Activated T-cell treated with anti-CD3 and anti-CD28 coated beads for 48 hours (primary cell): ENCODE data around the gene UNC5C.

Source experiments
- DNase-seq: peaks from one replicate; pipeline ENCODE4 v3.0.0-alpha.2; 2020; ENCODE audit warnings: low read depth

UNC5C gene

DNA sequence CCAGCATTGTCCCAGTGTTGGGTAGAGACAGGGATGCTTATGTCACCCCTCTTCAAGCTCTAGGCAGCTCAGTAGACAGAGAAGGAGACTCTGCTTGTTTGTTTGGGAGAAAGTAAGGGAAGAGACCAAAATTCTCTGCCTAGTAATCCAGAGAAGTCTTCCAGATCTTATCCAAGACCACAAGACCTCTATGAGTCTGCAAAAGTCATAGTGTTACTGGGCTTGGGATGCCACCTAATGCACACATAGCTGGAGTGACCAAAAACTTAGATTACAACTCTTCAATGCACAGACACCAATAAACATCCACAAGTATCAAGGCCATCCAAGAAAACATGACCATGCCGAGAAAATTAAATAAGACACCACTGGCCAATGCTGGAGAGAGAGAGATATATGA lies 205.5 kb downstream of the UNC5C start:
- DNase-seq, result no peak

GRCh38 chr4:95340191-95340590 lies 208.6 kb downstream of the UNC5C start:
- DNase-seq, result no peak

GRCh38 chr4:95325665-95326064 lies 223.1 kb downstream of the UNC5C start:
- DNase-seq, result no peak

DNA sequence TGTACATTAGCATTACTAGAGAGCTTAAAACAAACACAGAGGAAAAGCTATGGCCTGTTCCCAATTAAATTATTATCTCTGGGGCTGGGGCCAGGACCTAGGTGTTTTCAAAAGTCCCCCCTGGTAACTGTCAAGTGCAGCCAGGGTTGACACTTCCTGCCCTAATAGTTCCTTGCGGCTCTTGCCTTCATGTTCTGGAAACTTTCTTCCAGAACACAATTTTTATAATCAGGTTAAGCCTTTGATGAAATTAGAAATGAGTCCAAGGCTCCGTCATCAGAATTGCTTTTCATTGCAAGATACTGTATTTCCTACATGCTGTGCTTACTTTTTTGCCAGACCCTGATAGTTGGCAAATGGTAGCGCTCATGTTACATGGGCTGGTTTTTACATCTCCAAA lies 229.6 kb downstream of the UNC5C start:
- no peak for DNase-seq

DNA sequence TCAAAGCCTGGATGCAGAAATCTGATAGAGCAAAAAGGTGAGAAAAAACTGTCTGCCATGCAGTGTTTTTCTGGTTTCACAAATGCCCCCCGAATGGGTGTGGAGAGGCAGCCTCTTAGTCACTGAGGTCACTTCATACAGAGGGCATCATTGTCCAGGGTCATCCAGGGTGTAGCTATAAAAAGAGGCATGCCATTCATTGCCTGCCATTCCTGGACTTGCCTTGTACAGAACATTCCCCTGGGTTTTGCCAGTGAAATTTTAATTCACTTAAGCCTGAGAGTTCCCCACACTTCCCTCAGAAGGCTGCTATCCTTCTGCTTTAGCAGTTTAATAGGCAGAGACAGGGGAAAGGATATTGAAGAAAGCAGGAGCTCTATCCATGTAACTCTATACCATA lies 230.3 kb downstream of the UNC5C start:
- DNase-seq, result no peak

GRCh38 chr4:95318044-95318443 lies 230.7 kb downstream of the UNC5C start:
- DNase-seq, result no peak

DNA sequence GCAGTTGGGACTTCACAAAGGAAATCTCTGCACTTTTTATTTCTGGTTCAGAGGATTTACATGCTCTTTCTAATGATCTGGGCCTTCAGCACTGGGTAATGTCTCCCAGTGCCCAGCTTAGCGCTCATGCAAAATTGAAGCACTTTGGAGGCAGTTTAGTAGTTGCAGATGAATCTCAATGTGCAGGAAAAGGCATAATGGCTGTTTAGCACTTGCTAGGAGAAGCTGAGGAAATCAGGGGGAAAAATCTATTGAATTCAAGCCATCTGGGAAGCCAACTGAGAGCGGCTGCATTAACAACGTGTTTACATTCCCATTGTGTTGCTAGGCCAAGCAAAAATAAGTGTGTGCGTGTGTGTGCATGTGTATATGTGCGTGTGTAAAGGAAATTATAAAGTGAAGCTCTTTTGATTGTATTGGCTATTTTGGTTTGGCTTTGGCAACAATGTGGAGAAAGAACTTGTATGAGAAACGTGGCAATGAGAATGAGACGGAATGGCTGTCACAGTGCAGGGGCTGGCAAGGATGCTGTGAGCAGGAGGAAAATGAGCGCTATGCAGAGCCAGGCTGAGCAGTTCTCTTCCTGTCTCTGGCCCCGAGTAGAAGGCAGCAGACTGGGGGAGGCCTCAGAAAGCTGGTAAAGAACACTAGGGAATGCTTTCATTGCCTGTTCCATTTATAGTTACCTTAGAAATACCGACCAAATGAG lies 231.5 kb downstream of the UNC5C start:
- no peak for DNase-seq

GRCh38 chr4:95314573-95314972 lies 234.2 kb downstream of the UNC5C start:
- DNase-seq, result no peak

DNA sequence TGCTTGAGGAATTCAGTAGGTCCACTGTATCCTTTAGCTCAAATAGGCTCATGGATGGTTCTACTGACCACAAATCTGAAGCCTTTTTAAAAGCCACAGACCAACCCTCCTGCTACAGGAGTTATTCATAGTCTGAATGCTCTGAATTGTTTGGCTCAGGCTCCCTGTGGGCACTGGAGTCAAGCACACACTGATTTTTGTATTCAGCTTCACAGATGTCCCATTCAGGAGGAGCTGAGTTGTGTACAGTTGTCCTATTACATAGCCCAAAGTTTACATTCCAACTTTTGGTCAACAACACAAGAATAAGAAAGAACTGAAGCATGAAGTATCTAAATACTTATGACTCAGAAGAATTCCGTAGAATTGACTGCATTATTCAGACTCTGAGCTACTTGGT lies 243.9 kb downstream of the UNC5C start:
- DNase-seq, result no peak

- no peak for DNase-seq
Measured at GRCh38 chr4:95300304-95300703, 248.5 kb downstream of the UNC5C start.

GRCh38 chr4:95296052-95296451 lies 252.7 kb downstream of the UNC5C start:
- DNase-seq, result no peak

- no peak for DNase-seq
Measured at GRCh38 chr4:95295157-95295556, 253.6 kb downstream of the UNC5C start.

- no peak for DNase-seq
Measured at GRCh38 chr4:95294321-95294720, 254.5 kb downstream of the UNC5C start.

GRCh38 chr4:95293014-95293413 lies 255.8 kb downstream of the UNC5C start:
- DNase-seq, result no peak

DNA sequence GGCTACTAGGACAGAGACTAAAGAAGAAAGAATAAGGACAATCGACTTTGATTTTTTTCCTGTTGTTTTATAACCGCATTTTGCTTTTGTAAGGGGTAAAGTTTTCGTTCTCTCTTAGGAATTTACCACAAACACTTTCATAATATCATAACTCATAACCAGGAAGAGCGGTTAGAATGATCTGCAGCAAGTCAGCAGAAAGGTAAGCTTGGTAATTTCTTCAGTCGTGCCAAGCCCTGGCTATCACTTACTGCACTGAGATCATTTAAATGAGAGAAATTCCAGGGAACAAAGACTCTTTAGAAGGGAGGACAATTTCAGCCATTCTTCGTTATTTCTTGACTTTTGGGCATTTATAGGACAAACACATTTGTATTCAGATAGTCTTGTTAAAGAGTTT lies 258.1 kb downstream of the UNC5C start:
- DNase-seq, result no peak

DNA sequence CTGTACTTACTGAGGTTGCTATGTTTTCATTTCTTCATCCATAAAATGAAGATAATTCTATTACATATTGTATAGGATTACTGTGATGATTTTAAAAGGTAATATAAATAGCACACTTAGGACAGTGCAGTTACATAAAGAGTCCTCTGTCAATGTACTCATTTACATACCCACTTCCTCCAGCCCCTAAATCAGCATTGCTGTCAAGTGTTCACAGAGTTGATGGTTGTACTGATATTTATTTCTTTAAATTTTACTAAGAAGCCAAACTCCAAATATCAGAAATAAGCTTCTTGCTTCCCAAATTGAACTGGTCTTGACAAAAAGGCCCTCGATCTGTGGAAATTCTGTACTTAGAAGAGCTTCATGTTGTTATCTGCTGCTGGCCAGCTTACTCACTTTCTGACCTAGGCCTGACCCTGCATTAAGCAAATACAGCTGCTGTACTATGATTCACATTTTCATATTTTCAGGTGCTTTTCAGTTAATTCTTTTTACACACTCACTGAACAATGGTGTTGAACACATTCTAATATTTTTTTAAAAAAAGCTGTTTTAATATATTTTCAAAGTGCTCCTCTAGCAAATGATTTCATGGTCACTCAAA lies 259.6 kb downstream of the UNC5C start:
- DNase-seq, result no peak

DNA sequence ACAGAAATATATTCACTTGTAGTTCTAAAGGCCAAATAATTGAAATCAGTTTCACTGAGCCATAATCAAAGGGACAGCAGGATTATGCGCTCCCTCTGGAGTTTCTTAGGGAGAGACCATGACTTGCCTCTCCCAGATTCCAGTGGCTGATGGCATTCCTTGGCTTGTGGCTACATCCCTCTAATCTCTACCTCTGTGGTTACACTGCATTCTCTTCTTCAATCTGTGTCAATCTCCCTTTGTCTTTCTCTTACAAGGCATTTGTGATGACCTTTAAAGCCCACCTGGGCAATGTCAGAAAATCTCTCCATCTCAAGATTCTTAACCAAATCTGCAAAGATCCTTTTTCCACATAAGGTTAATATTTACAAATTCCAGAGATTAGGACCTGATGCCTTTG lies 260.2 kb downstream of the UNC5C start:
- DNase-seq, result no peak

DNA sequence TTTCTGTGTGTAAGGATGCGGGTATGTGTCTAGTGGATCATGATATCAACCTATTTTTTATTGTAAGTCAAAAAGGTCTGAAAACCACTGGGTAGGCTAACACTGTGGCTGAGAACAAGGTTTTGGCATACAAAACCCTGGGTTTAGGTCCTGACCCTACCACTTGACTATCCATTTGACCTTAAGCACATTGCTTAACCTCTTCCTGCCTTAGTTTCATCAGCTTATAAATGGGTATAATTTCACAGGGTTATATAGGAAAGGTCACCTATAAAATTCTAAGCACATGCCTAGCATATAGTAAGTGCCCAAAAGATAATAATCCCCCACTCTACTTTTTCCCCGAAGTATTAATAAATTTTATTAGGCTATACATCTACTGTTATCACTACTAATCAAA lies 263.0 kb downstream of the UNC5C start:
- no peak for DNase-seq

GRCh38 chr4:95284655-95285054 lies 264.1 kb downstream of the UNC5C start:
- DNase-seq, result no peak

GRCh38 chr4:95283320-95283719 lies 265.5 kb downstream of the UNC5C start:
- DNase-seq, result no peak

- no peak for DNase-seq
Measured at GRCh38 chr4:95272797-95273196, 276.0 kb downstream of the UNC5C start.

- DNase-seq, result no peak
Measured at GRCh38 chr4:95272036-95272435, 276.7 kb downstream of the UNC5C start.

DNA sequence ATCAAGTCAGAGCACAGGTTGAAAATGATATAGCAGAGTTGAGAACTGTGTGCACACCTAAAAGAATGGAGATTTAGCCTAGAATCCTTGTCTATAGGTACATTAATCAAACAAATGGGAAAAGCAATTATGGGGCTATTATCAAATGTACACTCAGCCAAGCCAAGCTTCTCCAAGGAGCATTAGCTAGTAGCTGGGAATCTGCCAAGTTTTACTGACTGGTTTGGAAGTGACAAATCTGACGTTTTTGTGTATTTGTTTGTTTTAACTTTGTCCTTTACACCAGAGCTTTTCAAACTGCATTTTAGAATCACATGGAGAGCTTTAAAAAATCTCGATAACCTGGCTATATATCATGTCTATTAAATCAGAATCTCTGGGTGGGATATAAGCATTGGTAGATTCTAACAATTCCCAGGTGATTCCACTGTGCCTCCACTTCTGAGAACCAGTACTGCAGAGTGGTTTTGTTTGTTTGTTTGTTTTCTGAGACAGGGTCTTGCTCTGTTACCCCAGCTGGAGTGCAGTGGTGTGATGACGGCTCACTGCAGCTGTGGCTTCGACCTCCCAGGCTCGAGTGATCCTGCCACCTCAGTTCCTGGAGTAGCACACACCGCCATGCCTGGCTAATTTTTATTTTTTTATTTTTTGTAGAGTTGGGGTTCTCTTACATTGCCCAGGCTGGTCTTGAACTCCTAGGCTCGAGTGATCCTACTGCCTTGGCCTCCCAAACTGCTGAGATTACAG lies 279.8 kb downstream of the UNC5C start:
- DNase-seq, result no peak
